ENCODE data around the gene ANKRD27. TPM values are rescaled to one million over a fixed set of nuclear protein-coding genes. Genes with fewer than 3 reads are reported as not detected.
A peak's percentile ranks its signal among the peaks of the same experiment; 100 is the strongest.
"Not testable (repeated sequence)": the region's sequence is repeated elsewhere in the genome, so short reads cannot be mapped to it uniquely, and the experiment has no call there.

The ANKRD27 gene
- total and polyA plus RNA-seq, 8 donors: 8.8 to 61.7 (median 23.3) TPM

GRCh38 chr19:32580901-32581704 lies 93.9 kb downstream of the ANKRD27 start, which contains the start of gene PDCD5:
TSS of gene PDCD5 (plus strand) at chr19:32581190. CDS start at chr19:32581262, 72 bp downstream.
- intact Hi-C loops (cut with DNase I; ENCODE audit: low total_unique reads): no loop called here
- TF ChIP-seq EP300 (IDR thresholded peaks at IDR 0.05) (no peak), CTCF (IDR thresholded peaks at IDR 0.05) (no peak), POLR2A (IDR thresholded peaks at IDR 0.05) (peak in 1 of 4 donors; percentile 33), POLR2AphosphoS5 (IDR thresholded peaks at IDR 0.05) (peak; percentile 70 to 88 (median 85))

GRCh38 chr19:32580353-32580900 lies 94.6 kb downstream of the ANKRD27 start:
- DNase-seq: no peak
- Histone ChIP-seq H3K9me3 (no peaks in the 10 kb centered on the region), H3K4me3 (peak overlapping the region; percentile 74 to 95 (median 90)), H3K36me3 (peaks cover 0 to 15% (median 14%) of the 10 kb centered on the region in 4 donors), H3K27ac (peak overlapping the region; percentile 70 to 94 (median 88)), H3K4me1 (peaks cover 11 to 27% (median 20%) of the 10 kb centered on the region in 4 donors), H3K27me3 (no peaks in the 10 kb centered on the region)
- 16 to 23% (median 18%) methylated on average over 20 to 22 of the region's 22 CpGs for WGBS, 5 donors
- TF ChIP-seq CTCF (IDR thresholded peaks at IDR 0.05) (no peak), POLR2AphosphoS5 (IDR thresholded peaks at IDR 0.05) (no peak), POLR2A (IDR thresholded peaks at IDR 0.05) (no peak), EP300 (IDR thresholded peaks at IDR 0.05) (no peak)
- intact Hi-C loops (cut with DNase I; ENCODE audit: low total_unique reads): no loop called here

More at GRCh38 chr19:32580901-32581704, 93.9 kb downstream of the ANKRD27 start, which contains the start of gene PDCD5:
- peaks cover 11 to 27% (median 20%) of the 10 kb centered on the region in 4 donors for H3K4me1 ChIP-seq
- H3K9me3 ChIP-seq: no peaks in the 10 kb centered on the region
- H3K4me3 ChIP-seq: peak within 1 kb of the TSS; percentile 74 to 95 (median 90)
- no peaks in the 10 kb centered on the region for H3K27me3 ChIP-seq
- H3K27ac ChIP-seq: peak within 1 kb of the TSS; percentile 80 to 94 (median 92)
- DNase-seq: peak; percentile 97 to 99
- 0 to 1% (median 0%) methylated on average over 23 to 81 of the region's 81 CpGs for WGBS, 5 donors
- peaks cover 2 to 22% (median 20%) of the 10 kb centered on the region in 4 donors for H3K36me3 ChIP-seq

- WGBS, 5 donors: 81 to 89% (median 84%) methylated on average over 1 of the region's 1 CpG
- H3K36me3 ChIP-seq: no peaks in the 10 kb centered on the region
- no peaks in the 10 kb centered on the region for H3K9me3 ChIP-seq
- TF ChIP-seq CTCF (IDR thresholded peaks at IDR 0.05): no peak
- TF ChIP-seq POLR2A (IDR thresholded peaks at IDR 0.05): no peak
- TF ChIP-seq EP300 (IDR thresholded peaks at IDR 0.05): no peak
- no peak for TF ChIP-seq POLR2AphosphoS5 (IDR thresholded peaks at IDR 0.05)
- no peak for DNase-seq
- no peaks in the 10 kb centered on the region for H3K27me3 ChIP-seq
- intact Hi-C loops (cut with DNase I; ENCODE audit: low total_unique reads): no loop called here
- H3K4me1 ChIP-seq: peaks cover 2 to 8% (median 8%) of the 10 kb centered on the region in 4 donors
- H3K4me3 ChIP-seq: no peak overlapping the region
- no peak overlapping the region for H3K27ac ChIP-seq
These were observed 98.2 kb downstream of the ANKRD27 start for GRCh38 chr19:32576790-32577189.

GRCh38 chr19:32573492-32573794 lies 101.5 kb downstream of the ANKRD27 start:
- Histone ChIP-seq H3K4me3 (no peak overlapping the region), H3K36me3 (no peaks in the 10 kb centered on the region), H3K4me1 (no peaks in the 10 kb centered on the region), H3K27ac (no peak overlapping the region), H3K9me3 (no peaks in the 10 kb centered on the region), H3K27me3 (peaks cover 0 to 23% (median 0%) of the 10 kb centered on the region in 3 donors)
- intact Hi-C loops (cut with DNase I; ENCODE audit: low total_unique reads): no loop called here
- no peak for TF ChIP-seq CTCF (IDR thresholded peaks at IDR 0.05)
- TF ChIP-seq EP300 (IDR thresholded peaks at IDR 0.05): no peak
- TF ChIP-seq POLR2A (IDR thresholded peaks at IDR 0.05): no peak
- no peak for TF ChIP-seq POLR2AphosphoS5 (IDR thresholded peaks at IDR 0.05)
- no peak for DNase-seq
- 69 to 80% (median 76%) methylated on average over 3 of the region's 3 CpGs for WGBS, 5 donors

- H3K4me1 ChIP-seq; H3K27ac ChIP-seq; intact Hi-C loops (cut with DNase I; ENCODE audit: low total_unique reads); H3K9me3 ChIP-seq; H3K36me3 ChIP-seq; H3K4me3 ChIP-seq; DNase-seq: not testable (repeated sequence)
- peaks cover 0 to 29% (median 0%) of the 10 kb centered on the region in 3 donors for H3K27me3 ChIP-seq
- WGBS, 5 donors: 78 to 84% (median 81%) methylated on average over 19 to 21 of the region's 21 CpGs
These were observed 102.1 kb downstream of the ANKRD27 start for GRCh38 chr19:32572700-32573491.

GRCh38 chr19:32571471-32572075 lies 103.4 kb downstream of the ANKRD27 start:
- not testable (repeated sequence) for DNase-seq

More at GRCh38 chr19:32571471-32572075, 103.4 kb downstream of the ANKRD27 start:
- H3K36me3 ChIP-seq; H3K4me1 ChIP-seq; H3K27ac ChIP-seq; H3K9me3 ChIP-seq; H3K4me3 ChIP-seq; intact Hi-C loops (cut with DNase I; ENCODE audit: low total_unique reads): not testable (repeated sequence)
- peaks cover 0 to 37% (median 4%) of the 10 kb centered on the region in 3 donors for H3K27me3 ChIP-seq
- WGBS, 5 donors: 58 to 92% (median 77%) methylated on average over 4 to 25 of the region's 36 CpGs
